Right cardiac atrium (tissue), 5 donors: Measurements from ENCODE around the gene RHCE. TPM values are rescaled to one million over a fixed set of nuclear protein-coding genes. Genes with fewer than 3 reads are reported as not detected.
A peak's percentile ranks its signal among the peaks of the same experiment; 100 is the strongest.
"Not testable (repeated sequence)": the region's sequence is repeated elsewhere in the genome, so short reads cannot be mapped to it uniquely, and the experiment has no call there.

Experiments
- ATAC-seq, 2 donors: fragments of 200-7000 bp; cut with Tn5 transposase; one replicate each; pipeline versions ENCODE4 v1.8.0 to v1.9.1; 2020; ENCODE audit warnings: moderate library complexity in 2 of 2, mild to moderate bottlenecking in 1 of 2
- DNase-seq, 3 donors: peaks; one replicate each; pipeline ENCODE4 v3.0.0-alpha.2; 2020
- H3K27ac ChIP-seq: one replicate; pipeline ENCODE4 v1.5.1; 2013; ENCODE audit warnings: mild to moderate bottlenecking, low read length, control low read depth, moderate library complexity
- H3K27me3 ChIP-seq: one replicate; pipeline ENCODE4 v1.6.1; 2013; ENCODE audit not compliant: control insufficient read depth, insufficient read depth
- H3K4me1 ChIP-seq: one replicate; pipeline ENCODE4 v1.6.1; 2013; ENCODE audit warnings: low read length; ENCODE audit not compliant: control insufficient read depth, insufficient read depth
- H3K4me3 ChIP-seq: one replicate; pipeline ENCODE4 v1.5.1; 2013; ENCODE audit warnings: low read length, control low read depth
- H3K9me3 ChIP-seq: one replicate; pipeline ENCODE4 v1.6.1; 2013; ENCODE audit warnings: low read length; ENCODE audit not compliant: control insufficient read depth
- WGBS: extraction: QIAGEN DNeasy Blood & Tissue Kit; methylation state at CpG from one replicate; pipeline ENCODE4 v1.1.7; 2013; 5-methylcytosine and 5-hydroxymethylcytosine counted together
- intact Hi-C, 4 donors: fragments of 100-400 bp; cut with DNase I; formaldehyde crosslinking; loops; one replicate each; pipeline versions ENCODE4 v1.11.0 to v1.14.0; 2022 to 2023
- polyA plus RNA-seq: library from polyadenylated mRNA; stranded (reverse); fragments of 200-250 nt; gene quantifications from one replicate; pipeline ENCODE4 v1.2.3, GENCODE V29; 2013
- total RNA-seq, 4 donors: library from RNA; stranded (reverse); fragmentation: NEBNext Ultra II Directional; extraction: Animal tissue kit (Norgen Biotek cat#: 25700); gene quantifications; one replicate each; pipeline ENCODE4 v1.2.1, GENCODE V29; 2021
- donor health status: healthy with polysubstance abuse.
- donor health status: DM: no; HTN: yes; CAD: no.
- donor health status: DM: no; HTN: no; CAD: no.
- donor health status: DM: no; HTN: yes; CAD: no; lungs with severe emphysema.
- donor health status: DM: yes; HTN: yes; CAD: no.

The RHCE gene
- total and polyA plus RNA-seq, 5 donors = 0.43 to 0.70 (median 0.56) TPM

DNA sequence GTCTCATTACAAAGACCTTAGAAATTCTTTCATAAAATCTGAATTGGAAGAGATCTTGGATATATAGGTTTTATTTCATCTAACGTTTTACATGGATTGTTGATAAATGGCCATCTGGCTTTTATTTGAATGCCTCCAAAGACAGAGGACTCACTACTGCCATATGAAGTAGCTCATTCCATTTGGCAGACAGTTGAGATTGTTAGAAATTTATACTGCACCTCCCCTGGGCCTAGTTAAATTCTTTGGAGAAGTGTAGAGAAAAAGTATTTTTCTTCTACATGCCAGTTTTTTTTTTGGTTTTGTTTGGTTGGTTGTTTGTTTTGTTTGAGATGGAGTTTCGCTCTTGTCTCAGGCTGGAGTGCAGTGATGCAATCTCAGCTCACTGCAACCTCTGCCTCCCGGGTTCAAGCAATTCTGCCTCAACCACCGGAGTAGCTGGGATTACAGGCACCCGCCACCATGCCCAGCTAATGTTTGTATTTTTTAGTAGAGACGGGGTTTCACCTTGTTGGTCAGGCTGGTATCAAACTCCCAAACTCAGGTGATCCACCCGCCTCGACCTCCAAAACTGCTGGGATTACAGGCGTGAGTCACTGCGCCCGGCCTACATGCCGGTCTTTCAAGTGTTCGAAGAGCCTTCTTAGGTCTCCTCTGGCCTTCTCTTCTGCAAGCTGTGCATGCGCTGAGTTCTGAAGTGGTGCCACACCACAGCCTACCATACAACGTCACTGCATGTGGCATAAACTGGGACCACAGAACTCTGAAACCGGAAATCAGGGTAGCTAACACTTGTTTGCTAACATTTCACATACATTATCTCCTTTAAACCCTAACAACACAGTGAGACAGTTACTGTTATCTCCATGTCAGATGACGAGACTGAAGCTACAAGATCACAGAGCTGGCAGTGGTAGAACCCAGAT, 57.7 kb downstream of the RHCE start:
- not testable (repeated sequence) for H3K27me3 ChIP-seq

DNA sequence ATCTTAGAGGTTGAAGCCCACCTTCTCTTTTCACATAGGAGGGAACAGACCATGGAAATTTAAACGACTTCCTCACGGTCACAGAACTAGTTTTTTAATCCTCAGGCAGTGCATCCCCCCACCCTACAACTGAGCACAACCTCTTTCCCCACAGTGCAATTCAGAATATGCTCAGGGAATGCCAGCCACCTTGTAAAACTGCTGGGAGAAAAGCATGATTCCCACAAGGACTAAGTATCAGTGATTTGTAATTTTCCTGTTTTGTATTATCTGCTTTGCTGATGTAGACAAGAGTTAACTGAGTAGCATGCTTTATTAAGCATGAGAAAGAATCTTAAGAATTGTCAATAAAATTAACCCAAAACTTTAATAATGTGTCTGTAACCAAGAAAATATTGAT, 58.7 kb downstream of the RHCE start:
- no peak for DNase-seq
- intact Hi-C loops = no loop called here
- H3K9me3 ChIP-seq = no peaks in the 10 kb centered on the region
- peak overlapping the region; percentile 51 for H3K27ac ChIP-seq
- H3K4me3 ChIP-seq = no peak overlapping the region
- no peak for ATAC-seq
- WGBS = 55% methylated on average over 2 of the region's 2 CpGs
- H3K4me1 ChIP-seq = peaks cover 2% of the 10 kb centered on the region
- no peaks in the 10 kb centered on the region for H3K27me3 ChIP-seq

More for the DNA sequence above, 57.7 kb downstream of the RHCE start:
- intact Hi-C loops, DNase-seq, H3K27ac ChIP-seq, H3K4me3 ChIP-seq, H3K9me3 ChIP-seq, H3K4me1 ChIP-seq: not testable (repeated sequence)
- WGBS = no CpG with 5 or more reads among the region's 17 CpGs
- ATAC-seq = peak in 1 of 2 donors; percentile 61

DNA sequence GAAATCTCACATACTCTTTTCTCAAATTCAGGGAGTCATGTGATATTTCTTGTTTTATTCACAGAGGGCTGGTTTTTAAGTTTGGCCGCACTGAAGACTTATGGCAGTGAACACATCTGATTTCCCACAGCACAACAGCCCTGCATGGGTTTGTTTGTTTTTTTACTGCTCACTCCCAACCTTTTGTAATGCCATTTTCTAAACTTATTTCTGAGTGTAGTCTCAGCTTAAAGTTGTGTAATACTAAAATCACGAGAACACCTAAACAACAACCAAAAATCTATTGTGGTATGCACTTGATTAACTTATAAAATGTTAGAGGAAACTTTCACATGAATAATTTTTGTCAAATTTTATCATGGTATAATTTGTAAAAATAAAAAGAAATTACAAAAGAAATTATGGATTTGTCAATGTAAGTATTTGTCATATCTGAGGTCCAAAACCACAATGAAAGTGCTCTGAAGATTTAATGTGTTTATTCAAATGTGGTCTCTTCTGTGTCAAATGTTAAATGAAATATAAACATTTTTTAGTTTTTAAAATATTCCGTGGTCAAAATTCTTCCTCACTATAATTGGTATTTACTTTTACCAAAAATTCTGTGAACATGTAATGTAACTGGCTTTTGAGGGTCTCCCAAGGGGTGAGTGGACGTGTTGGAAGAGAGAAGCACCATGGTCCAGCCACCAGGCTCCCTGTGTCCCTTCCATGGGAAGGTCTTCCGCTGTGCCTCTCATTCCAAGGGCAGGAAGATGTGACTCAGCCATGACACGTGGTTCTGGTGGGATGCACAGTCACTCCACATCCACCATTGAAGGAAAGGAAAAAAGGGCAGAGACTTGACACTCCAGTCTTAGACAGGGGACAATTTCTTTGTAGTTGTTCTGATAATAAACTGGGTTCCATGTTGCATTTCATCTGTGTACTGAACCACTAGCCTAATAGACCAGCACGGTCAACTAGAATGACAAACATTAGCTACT, 59.7 kb downstream of the RHCE start:
- DNase-seq (no peak), ATAC-seq (peak in 1 of 2 donors; percentile 61)
- no peak overlapping the region for H3K4me3 ChIP-seq
- intact Hi-C loops = no loop called here
- no peaks in the 10 kb centered on the region for H3K27me3 ChIP-seq
- peak overlapping the region; percentile 36 for H3K27ac ChIP-seq
- peaks cover 2% of the 10 kb centered on the region for H3K4me1 ChIP-seq
- no peaks in the 10 kb centered on the region for H3K9me3 ChIP-seq
- 79% methylated on average over 7 of the region's 7 CpGs for WGBS

DNA sequence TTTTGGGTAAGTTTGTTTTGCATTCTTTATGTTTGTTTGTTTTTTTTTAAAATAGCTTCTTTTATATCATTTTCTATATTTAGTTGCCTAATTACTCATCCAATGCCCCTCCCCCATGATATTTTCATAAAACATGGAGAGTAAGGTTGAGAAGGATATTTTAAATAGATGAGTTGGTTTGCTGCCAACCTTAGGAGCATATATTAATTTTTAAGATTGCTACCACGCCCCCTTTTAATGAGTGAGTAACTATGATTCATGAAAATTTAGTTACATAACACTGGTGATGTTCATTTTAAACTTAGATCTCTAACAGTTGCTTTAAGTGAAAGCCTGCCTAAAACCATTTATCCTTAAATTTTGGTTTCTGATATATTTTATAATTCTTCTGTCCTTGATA, 63.8 kb downstream of the RHCE start:
- DNase-seq = no peak
- ATAC-seq = no peak
- 87% methylated on average over 1 of the region's 1 CpG for WGBS
- Histone ChIP-seq H3K9me3 (no peaks in the 10 kb centered on the region), H3K27me3 (no peaks in the 10 kb centered on the region), H3K4me3 (no peak overlapping the region), H3K4me1 (peaks cover 2% of the 10 kb centered on the region), H3K27ac (no peak overlapping the region)
- intact Hi-C loops = no loop called here

DNA sequence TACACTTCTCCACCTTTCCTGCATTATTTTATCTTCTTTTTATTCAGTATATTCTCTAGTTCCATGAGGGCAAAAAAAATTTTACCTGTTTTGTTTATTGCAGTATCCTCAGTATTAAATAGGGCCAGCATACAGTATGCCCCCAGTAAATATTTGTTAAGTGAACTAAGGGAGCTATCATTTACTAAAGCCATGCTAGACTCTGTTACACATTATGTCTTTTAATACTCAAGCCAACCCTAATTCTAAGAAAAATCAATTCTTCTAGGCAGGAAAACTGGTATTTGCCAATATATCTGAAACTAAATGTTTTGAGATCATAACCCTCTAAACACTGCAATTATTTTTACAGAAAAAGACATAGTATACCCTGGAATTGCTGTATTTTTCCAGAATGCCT, 64.2 kb downstream of the RHCE start:
- DNase-seq = no peak
- no peak overlapping the region for H3K27ac ChIP-seq

DNA sequence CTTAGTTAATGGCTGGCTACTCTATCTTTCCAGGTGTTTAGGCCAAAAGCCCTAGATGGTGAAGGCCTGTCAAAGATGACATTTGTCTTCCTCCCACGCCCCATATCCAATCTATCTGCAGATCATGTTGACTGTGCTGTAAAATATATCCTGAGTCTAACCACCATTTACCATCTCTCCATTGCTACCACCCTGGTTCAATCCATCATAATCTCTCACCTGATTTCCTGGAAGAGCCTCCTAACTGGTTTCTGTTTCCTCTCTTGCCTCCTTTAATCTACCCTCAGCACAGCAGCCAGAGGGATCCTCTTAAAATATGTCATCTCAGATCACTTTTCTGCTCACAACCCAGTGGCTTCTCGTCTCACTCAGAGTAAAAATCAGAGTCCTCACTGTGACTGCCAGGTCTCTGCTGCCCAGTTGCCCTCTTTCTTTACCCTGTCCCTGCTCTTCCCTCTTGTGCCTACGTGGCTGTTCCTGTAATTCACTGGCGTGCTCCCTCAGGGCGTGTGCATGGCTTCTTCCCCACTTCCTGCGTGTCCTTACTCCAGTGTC, 64.7 kb downstream of the RHCE start:
- WGBS = 73% methylated on average over 6 of the region's 6 CpGs

More for the DNA sequence above, 64.2 kb downstream of the RHCE start:
- H3K4me1 ChIP-seq = peaks cover 2% of the 10 kb centered on the region
- intact Hi-C loops = no loop called here
- no peak overlapping the region for H3K4me3 ChIP-seq
- no peak for ATAC-seq
- no peaks in the 10 kb centered on the region for H3K9me3 ChIP-seq
- H3K27me3 ChIP-seq = no peaks in the 10 kb centered on the region

DNA sequence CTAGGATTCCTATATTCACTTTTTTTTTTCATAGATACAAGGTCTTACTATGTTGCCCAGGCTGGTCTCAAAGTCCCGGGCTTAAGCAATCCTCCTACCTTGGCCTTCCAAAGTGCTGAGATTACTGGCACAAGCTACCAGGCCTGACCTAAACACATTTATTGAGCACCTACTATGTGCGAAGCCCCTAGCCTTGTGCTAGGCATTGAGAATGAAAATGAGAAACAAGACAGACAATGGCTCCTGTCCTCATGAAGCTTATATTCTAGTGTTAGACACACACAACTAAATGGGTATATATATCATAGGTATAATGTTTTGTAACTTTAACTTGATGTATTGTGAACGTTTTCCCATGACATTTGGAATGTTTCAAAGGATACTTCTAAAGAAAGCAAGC, 71.0 kb downstream of the RHCE start:
- intact Hi-C loops = loop anchor here in 1 of 4 donors (10.0 kb wide), 1 partner anchor 95 kb away; no protein-coding TSS in a partner anchor
- Histone ChIP-seq H3K4me3 (no peak overlapping the region), H3K27ac (no peak overlapping the region), H3K4me1 (no peaks in the 10 kb centered on the region), H3K9me3 (no peaks in the 10 kb centered on the region), H3K27me3 (no peaks in the 10 kb centered on the region)
- no peak for ATAC-seq
- 94% methylated on average over 3 of the region's 3 CpGs for WGBS
- no peak for DNase-seq

More for the DNA sequence above, 64.7 kb downstream of the RHCE start:
- DNase-seq (no peak), ATAC-seq (no peak)
- Histone ChIP-seq H3K4me3 (no peak overlapping the region), H3K27ac (peak overlapping the region; percentile 7), H3K4me1 (no peaks in the 10 kb centered on the region), H3K27me3 (no peaks in the 10 kb centered on the region), H3K9me3 (no peaks in the 10 kb centered on the region)
- intact Hi-C loops = no loop called here

DNA sequence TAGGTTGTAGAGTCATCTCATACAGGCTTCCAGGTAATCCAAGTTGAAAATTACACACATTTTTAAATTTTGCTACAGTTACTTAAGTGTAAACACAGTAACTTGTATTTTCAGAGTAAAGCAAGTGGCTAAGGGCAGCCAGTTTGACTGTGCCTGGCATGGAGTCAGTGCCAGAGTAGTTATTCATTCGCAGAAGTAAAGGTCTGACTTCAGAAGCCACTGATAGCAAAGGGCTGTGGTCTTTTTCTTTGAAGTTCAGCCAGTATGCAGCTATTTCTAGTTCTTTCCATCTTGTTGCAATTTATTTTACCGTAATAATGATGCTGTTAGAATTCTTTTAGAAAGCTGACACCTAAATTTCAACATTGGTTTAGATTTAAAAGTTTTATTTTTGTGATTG, 73.1 kb downstream of the RHCE start:
- H3K4me1 ChIP-seq = no peaks in the 10 kb centered on the region
- WGBS = 87% methylated on average over 2 of the region's 2 CpGs
- intact Hi-C loops = loop anchor here in 1 of 4 donors (10.0 kb wide), 1 partner anchor 93 kb away; no protein-coding TSS in a partner anchor
- H3K27me3 ChIP-seq = no peaks in the 10 kb centered on the region
- H3K4me3 ChIP-seq = no peak overlapping the region
- no peaks in the 10 kb centered on the region for H3K9me3 ChIP-seq
- ATAC-seq (no peak), DNase-seq (no peak)
- no peak overlapping the region for H3K27ac ChIP-seq

DNA sequence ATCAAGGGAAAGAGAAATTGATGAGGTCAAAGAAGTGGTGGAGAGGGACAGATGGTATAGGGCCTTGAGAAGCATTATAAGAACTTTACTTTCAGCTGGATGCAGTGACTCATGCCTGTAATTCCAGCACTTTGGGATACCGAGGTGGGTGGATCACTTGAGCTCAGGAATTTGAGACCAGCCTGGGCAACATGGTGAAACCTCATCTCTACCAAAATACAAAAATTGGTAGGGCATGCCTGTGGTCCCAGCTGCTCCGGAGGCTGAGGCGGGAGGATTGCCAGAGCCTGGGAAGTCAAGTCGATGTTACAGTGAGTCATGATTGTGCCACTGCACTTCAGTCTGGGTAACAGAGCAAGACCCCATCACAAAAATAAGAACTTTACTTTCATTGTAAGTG, 76.8 kb downstream of the RHCE start:
- H3K9me3 ChIP-seq = no peaks in the 10 kb centered on the region
- H3K4me1 ChIP-seq = no peaks in the 10 kb centered on the region
- no peaks in the 10 kb centered on the region for H3K27me3 ChIP-seq
- peak in 1 of 3 donors; percentile 18 for DNase-seq
- peak in 1 of 2 donors; percentile 25 for ATAC-seq
- WGBS = 72% methylated on average over 4 of the region's 4 CpGs
- intact Hi-C loops = loop anchor here in 1 of 4 donors (10.0 kb wide), 1 partner anchor 89 kb away; no protein-coding TSS in a partner anchor
- no peak overlapping the region for H3K4me3 ChIP-seq
- H3K27ac ChIP-seq = no peak overlapping the region

DNA sequence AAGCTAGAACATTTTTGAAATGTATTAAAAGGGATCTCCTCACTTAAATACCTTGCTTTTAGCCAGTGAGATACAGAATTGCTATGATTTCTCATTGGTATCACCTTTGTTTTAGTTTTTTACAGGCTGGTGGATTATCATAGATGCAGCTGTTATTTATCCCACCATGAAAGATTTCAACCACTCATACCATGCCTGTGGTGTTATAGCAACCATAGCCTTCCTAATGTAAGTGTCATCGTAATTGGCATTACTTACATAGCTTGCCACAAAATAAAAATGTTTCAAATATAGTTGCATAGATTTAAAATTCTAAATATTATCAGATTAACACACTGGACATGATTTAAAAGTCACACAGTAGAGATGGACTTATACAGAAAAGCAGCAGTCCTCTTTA, 77.8 kb downstream of the RHCE start:
- no peaks in the 10 kb centered on the region for H3K27me3 ChIP-seq
- intact Hi-C loops = loop anchor here in 1 of 4 donors (10.0 kb wide), 1 partner anchor 88 kb away; no protein-coding TSS in a partner anchor
- WGBS = 94% methylated on average over 1 of the region's 1 CpG
- no peak for ATAC-seq
- no peaks in the 10 kb centered on the region for H3K9me3 ChIP-seq
- DNase-seq = no peak
- H3K4me3 ChIP-seq = no peak overlapping the region
- H3K27ac ChIP-seq = no peak overlapping the region
- H3K4me1 ChIP-seq = no peaks in the 10 kb centered on the region
